HG02852 (cell line): ENCODE measurements around the gene CAPN13.

ENCODE experiments used
- ATAC-seq: cut with Tn5 transposase; IDR thresholded peaks from one replicate; pipeline ENCODE4 v1.9.1; 2021; ENCODE audit warnings: mild to moderate bottlenecking, moderate library complexity; ENCODE audit not compliant: unreplicated experiment

The CAPN13 gene

DNA sequence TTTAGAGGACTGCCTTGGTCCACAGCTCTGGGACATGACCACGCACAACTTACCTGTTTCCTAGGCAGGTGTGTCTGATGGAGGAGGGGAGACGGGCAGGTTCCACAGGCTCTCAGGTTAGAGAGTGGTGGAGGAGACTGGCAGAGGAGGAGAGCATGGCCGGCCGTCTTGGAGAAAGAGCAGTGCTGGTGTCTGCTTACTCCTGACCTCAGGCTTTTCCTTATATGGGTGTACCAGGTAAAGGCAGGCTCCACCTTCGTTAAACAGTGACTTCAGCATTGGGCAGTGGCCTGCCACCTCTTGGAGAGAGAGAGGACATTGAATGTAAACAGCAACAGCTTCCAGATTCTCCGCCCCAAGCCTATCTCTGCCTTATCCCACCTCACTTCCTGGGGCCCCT is at the start of gene CAPN13:
Gene CAPN13, minus strand, starts transcription at position 198 of the 400 bp plus-strand sequence. CDS start 20,121 bp downstream, outside the sequence.
- no peak for ATAC-seq

- no peak for ATAC-seq
Observed at GRCh38 chr2:30847841-30848240, 40.6 kb upstream of the CAPN13 start.

DNA sequence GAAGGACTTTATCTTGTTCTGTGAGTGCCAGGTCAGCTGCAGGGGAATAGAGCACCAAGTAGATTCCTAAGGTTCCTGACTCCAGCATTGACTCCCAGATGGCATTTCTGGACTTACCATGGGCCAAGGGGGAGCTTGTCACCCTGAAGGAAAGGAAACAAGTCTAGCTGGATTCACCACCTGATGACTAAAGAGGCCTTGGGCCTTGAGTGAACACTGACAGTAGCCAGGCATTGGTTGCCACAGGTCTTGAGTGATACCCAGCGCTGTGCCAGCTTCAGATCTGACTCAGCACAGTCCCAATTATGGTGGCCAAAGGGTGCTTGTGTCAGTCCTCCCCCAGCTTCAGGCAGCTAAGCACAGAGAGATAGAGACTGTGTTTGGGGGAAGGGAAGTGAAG is 40.1 kb upstream of the CAPN13 start:
- no peak for ATAC-seq

GRCh38 chr2:30828586-30828985 is 21.3 kb upstream of the CAPN13 start:
- no peak for ATAC-seq

DNA sequence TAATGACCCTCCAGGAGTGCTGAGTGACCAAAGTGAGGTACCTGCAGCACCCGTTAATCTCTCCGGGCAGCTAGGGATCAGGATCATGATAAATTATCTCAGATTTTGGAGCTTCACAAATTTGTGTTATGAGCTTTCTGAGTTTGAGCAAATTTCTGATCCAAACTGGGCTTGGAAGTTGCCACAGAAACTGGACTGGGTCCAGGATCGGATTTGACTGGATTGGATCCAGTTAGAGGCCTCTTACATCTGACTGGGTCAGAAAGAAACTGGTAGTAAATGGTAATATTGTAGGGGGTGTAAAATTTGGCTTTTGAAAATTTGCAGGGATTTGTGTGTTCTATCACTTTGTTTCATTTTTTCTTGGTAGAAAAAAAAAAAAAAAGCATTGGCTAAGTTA is 19.7 kb upstream of the CAPN13 start:
- no peak for ATAC-seq

GRCh38 chr2:30826481-30826880 is 19.2 kb upstream of the CAPN13 start:
- no peak for ATAC-seq

DNA sequence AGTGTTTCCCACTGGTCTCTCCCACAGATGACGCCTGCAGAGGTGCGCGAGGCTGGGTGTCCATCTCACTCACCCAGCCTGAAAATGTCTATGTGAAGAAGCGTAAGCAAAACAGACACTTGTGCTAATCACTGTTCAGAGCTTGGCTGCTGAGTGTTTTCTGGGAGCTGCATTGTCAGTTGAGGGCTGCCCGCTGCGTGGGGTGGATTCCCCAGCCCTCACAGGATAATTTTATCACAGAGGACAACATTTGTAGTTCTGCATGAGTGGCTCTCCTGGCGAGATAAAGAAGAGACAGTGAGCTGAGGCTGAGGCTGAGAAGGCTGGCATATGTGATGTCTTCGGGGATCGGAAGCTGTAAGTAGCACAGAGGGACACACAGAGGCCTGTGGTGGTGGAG is 16.2 kb upstream of the CAPN13 start:
- no peak for ATAC-seq

DNA sequence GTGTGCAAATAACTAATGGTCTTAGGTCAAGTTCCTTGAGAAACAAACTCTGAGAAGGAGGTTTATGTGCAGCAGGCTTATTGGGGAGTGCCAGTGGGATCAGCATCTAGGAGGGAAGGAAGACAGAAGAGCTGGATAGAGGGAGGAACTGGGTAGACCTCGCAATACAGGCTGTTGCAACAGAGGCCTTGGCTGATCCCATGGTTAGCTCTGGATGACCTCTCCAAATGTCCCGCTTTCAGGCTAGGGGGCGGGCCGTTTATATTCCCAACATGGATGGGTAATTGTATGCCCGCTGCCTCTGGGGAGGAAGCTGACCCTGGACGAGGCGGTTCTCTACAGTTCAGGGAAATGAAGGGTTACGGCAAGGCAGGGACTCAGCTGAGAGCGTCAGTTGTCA is 14.7 kb upstream of the CAPN13 start:
- ATAC-seq = no peak

GRCh38 chr2:30820381-30821055 is 13.3 kb upstream of the CAPN13 start:
- ATAC-seq = no peak

GRCh38 chr2:30809938-30810337 is 2.7 kb upstream of the CAPN13 start:
- ATAC-seq = no peak

GRCh38 chr2:30808695-30809094 is 1.4 kb upstream of the CAPN13 start:
- ATAC-seq = no peak

DNA sequence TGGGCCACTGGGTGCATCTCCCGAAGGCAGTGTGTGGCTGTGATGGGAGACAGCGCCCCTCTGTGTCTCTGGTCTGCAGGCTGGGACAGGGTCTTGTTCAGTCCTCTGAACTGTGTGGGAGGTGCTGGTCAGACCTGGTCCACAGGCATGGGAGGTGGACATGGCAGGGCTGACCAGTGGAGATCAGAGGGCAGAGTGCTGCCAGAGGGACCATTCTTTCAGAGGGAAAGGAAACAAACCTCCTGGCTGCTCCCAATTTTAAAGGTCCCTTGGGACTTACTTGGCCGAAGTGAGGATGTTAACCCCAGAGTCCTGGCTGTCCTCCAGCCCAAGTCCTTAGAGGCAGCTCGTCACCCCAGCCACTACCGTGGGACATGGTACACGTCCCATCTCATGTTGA is 4.0 kb downstream of the CAPN13 start:
- ATAC-seq = no peak

DNA sequence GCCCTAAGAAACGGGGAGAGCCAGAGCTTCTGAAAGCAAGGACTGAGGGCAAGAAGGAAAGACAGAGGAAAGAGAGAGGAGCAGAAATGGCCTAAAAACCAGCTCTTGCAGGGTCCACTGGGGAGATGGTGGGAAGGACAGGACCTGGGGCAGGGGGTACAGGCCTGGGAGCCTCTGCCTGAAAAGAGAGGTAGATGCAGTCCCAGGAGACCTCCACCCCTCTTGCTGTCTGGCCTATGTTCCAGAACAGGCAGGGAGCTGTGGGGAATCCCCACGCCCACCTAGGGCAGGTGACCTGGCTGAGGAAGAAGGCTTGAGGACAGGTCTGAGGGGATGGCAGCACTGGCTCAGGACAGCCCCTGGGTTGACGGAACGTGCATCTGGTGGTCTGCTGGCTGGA is 4.6 kb downstream of the CAPN13 start:
- no peak for ATAC-seq

- no peak for ATAC-seq
Observed at GRCh38 chr2:30801821-30802455, 5.3 kb downstream of the CAPN13 start.

GRCh38 chr2:30800159-30800558 is 7.1 kb downstream of the CAPN13 start:
- no peak for ATAC-seq

GRCh38 chr2:30799366-30799765 is 7.9 kb downstream of the CAPN13 start:
- ATAC-seq = no peak

DNA sequence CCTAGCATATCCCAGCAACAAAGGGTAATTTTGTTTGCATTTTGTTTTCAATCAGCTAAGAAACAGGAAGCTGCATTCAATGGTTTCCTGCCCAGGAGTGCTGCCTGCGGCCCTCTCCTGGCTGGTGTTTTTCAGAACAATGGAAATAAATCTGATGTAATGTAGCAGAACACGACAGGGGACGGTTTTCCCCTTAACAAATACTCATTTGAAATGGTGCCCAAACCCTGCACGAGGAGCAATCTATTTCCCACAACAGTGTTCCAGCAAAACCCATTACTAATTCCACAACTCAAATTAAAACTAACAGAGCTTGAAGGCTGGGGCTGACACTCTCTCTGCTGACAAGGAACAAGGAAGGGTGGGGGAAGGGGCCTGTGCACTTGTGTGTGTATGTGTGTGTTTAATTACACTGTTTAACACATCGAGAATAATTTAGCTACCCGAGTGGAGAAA is 8.7 kb downstream of the CAPN13 start:
- ATAC-seq = no peak

- ATAC-seq = no peak
Observed at GRCh38 chr2:30797381-30798015, 9.7 kb downstream of the CAPN13 start.

DNA sequence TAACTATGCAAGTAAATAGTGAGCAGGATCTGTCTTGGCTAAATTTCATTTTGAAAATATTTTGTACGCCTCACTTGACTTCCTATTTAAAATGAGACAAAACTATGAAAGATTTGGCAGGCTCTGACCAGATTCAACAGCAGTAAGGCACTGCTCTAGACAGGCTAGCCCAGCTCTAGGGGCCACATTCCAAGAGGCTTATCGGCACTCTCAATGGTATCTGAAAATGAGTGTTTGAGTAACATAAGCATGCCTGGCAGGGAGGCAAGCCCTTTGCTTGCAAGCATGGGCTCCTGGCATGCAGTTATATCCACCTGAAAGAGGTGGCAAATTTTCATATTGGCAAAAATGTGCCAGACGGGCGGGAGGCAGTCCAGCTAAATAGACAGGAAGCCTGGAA is 10.5 kb downstream of the CAPN13 start:
- ATAC-seq = no peak

DNA sequence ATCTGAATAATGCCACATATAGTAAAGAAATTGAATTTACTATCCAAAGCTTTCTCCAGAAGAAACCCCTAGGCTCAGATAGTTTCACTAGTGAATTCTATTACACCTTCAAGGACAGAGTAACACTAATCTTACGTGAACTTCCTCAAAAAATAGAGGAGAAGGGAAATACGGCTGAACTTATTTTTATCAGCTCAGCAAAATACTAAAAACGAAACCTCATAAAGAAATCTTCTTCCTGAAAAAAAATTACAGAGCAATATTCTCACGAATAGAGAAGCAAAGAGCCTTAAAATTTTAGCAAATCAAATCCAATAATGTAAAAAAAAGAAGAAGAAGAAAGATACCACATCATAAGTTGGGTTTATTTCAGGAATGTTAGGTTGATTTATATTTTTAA is 14.7 kb downstream of the CAPN13 start:
- no peak for ATAC-seq

DNA sequence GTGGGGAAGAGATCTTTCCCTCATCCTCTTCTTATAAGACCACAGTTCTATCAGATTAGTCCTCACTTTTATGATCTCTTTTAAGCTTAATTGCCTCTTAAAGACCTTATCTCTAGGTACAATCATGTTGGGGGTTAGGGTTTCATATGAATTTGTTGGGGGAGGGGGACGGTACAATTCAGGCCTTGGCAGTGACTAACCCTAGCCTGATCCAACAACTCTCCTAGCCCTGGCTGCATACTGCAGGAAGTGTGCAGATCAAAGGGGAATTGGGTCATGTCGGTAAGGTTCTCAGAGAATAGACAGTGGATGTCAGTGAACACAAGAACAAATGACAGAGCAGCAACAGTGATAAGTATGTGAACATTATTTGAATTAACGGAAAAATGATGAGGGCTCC is 16.4 kb downstream of the CAPN13 start:
- no peak for ATAC-seq

GRCh38 chr2:30789670-30790210 is 17.5 kb downstream of the CAPN13 start:
- no peak for ATAC-seq
